Liver (tissue), 9 donors: ENCODE data around the gene THAP3. TPM values are rescaled to one million over a fixed set of nuclear protein-coding genes. Genes with fewer than 3 reads are reported as not detected.

Experiments used
- DNase-seq: peaks from one replicate; pipeline ENCODE4 v3.0.0-alpha.2; 2017; ENCODE audit warnings: low spot score
- H3K27ac ChIP-seq, 2 donors: one replicate each; pipeline ENCODE4 v1.7.0; 2013; ENCODE audit warnings: inconsistent platforms in 2 of 2, low read length in 2 of 2, control low read depth in 1 of 2, low read depth in 1 of 2, mild to moderate bottlenecking in 1 of 2
- H3K27me3 ChIP-seq, 4 donors: one replicate each; pipeline versions ENCODE4 v1.6.1 to v1.7.0; 2013; ENCODE audit warnings: low read length in 3 of 4, inconsistent platforms in 1 of 4, mild to moderate bottlenecking in 1 of 4, moderate library complexity in 1 of 4; ENCODE audit not compliant: control insufficient read depth in 4 of 4, insufficient read depth in 4 of 4
- H3K36me3 ChIP-seq, 4 donors: one replicate each; pipeline versions ENCODE4 v1.6.1 to v1.7.0; 2013; ENCODE audit warnings: low read length in 3 of 4, mild to moderate bottlenecking in 3 of 4, low read depth in 1 of 4, moderate library complexity in 1 of 4; ENCODE audit not compliant: control insufficient read depth in 4 of 4, insufficient read depth in 3 of 4
- H3K4me1 ChIP-seq, 4 donors: one replicate each; pipeline versions ENCODE4 v1.6.1 to v1.7.0; 2013; ENCODE audit warnings: low read length in 3 of 4, mild to moderate bottlenecking in 3 of 4, moderate library complexity in 1 of 4; ENCODE audit not compliant: control insufficient read depth in 4 of 4, insufficient read depth in 4 of 4
- H3K4me3 ChIP-seq, 3 donors: one replicate each; pipeline versions ENCODE4 v1.6.1 to v1.7.0; 2013; ENCODE audit warnings: low read length in 3 of 3, control low read depth in 1 of 3, low read depth in 1 of 3, mild to moderate bottlenecking in 1 of 3
- H3K9ac ChIP-seq, 2 donors: one replicate each; pipeline ENCODE4 v1.7.0; 2013; ENCODE audit warnings: low read length in 2 of 2, mild to moderate bottlenecking in 2 of 2, moderate library complexity in 2 of 2, control low read depth in 1 of 2, low read depth in 1 of 2
- H3K9me3 ChIP-seq, 4 donors: one replicate each; pipeline versions ENCODE4 v1.6.1 to v1.7.0; 2013; ENCODE audit warnings: low read length in 3 of 4; ENCODE audit not compliant: control insufficient read depth in 4 of 4
- FOXA1 ChIP-seq: IDR thresholded peaks from 2 replicates; pipeline ENCODE4 v1.6.1; 2016; ENCODE audit warnings: antibody characterized with exemption
- FOXA2 ChIP-seq: IDR thresholded peaks from 2 replicates; pipeline ENCODE4 v1.6.1; 2016; ENCODE audit warnings: antibody characterized with exemption
- GABPA ChIP-seq, 2 donors: IDR thresholded peaks in 1 of 2; conservative IDR thresholded peaks in 1 of 2; 2 replicates each; pipeline ENCODE4 v1.6.1; 2016; ENCODE audit warnings: antibody characterized with exemption in 2 of 2, mild to moderate bottlenecking in 1 of 2, moderate library complexity in 1 of 2
- HNF4A ChIP-seq, 2 donors: conservative IDR thresholded peaks; 2 replicates each; pipeline ENCODE4 v1.6.1; 2016; ENCODE audit warnings: antibody characterized with exemption in 2 of 2, mild to moderate bottlenecking in 2 of 2
- HNF4G ChIP-seq: IDR thresholded peaks from 2 replicates; pipeline ENCODE4 v1.6.1; 2016; ENCODE audit warnings: antibody characterized with exemption
- JUND ChIP-seq, 2 donors: IDR thresholded peaks; 2 replicates each; pipeline ENCODE4 v1.6.1; 2016; ENCODE audit warnings: antibody characterized with exemption in 2 of 2
- RAD21 ChIP-seq, 2 donors: IDR thresholded peaks; 2 replicates each; pipeline ENCODE4 v1.6.1; 2016; ENCODE audit warnings: antibody characterized with exemption in 2 of 2, mild to moderate bottlenecking in 2 of 2
- RXRA ChIP-seq, 2 donors: IDR thresholded peaks; 2 replicates each; pipeline ENCODE4 v1.6.1; 2017 to 2018; ENCODE audit warnings: antibody characterized with exemption in 2 of 2, mild to moderate bottlenecking in 1 of 2
- SP1 ChIP-seq: IDR thresholded peaks from 2 replicates; pipeline ENCODE4 v1.6.1; 2018; ENCODE audit warnings: antibody characterized with exemption, mild to moderate bottlenecking
- TAF1 ChIP-seq: conservative IDR thresholded peaks from 2 replicates; pipeline ENCODE4 v1.6.1; 2016; ENCODE audit warnings: antibody characterized with exemption, mild to moderate bottlenecking
- YY1 ChIP-seq: IDR thresholded peaks from 2 replicates; pipeline ENCODE4 v1.6.1; 2016; ENCODE audit warnings: antibody characterized with exemption, mild to moderate bottlenecking
- WGBS: extraction: QIAGEN DNeasy Blood & Tissue Kit; methylation state at CpG from one replicate; pipeline ENCODE4 v1.1.7; 2013; 5-methylcytosine and 5-hydroxymethylcytosine counted together
- polyA plus RNA-seq, 2 donors: library from polyadenylated mRNA; stranded (reverse) in 1 of 2; unstranded in 1 of 2; fragments of 200-250 nt in 1 of 2; fragments of >200 nt in 1 of 2; fragmentation: Nextera tagmentation in 1 of 2; extraction: Ambion mirVana in 1 of 2; gene quantifications; one replicate each; pipeline versions ENCODE4 v1.2.1 to v1.2.3, GENCODE V29; 2013 to 2015
- total RNA-seq, 2 donors: library from RNA; depleted of rRNA; stranded (reverse); fragments of >200 nt; gene quantifications; one replicate each; pipeline ENCODE4 v1.2.3, GENCODE V29; 2014
- TF ChIP-seq, protein P1 (sequence below): IDR thresholded peaks from 2 replicates; pipeline ENCODE4 v1.6.1; 2016; ENCODE audit warnings: antibody characterized with exemption, mild to moderate bottlenecking
- TF ChIP-seq, protein P2 (sequence below): IDR thresholded peaks from 2 replicates; pipeline ENCODE4 v1.6.1; 2016; ENCODE audit warnings: antibody characterized with exemption
- TF ChIP-seq, protein P3 (sequence below): IDR thresholded peaks from 2 replicates; pipeline ENCODE4 v1.6.1; 2016; ENCODE audit warnings: antibody characterized with exemption
- TF ChIP-seq, protein P4 (sequence below): IDR thresholded peaks from 2 replicates; pipeline ENCODE4 v1.6.1; 2016; ENCODE audit warnings: antibody characterized with exemption
- TF ChIP-seq, protein P5 (sequence below): fragments of 150-350 bp; IDR thresholded peaks from 2 replicates; pipeline ENCODE4 v1.5.1; 2017; ENCODE audit warnings: improper control_type of control experiment, low read depth, low read length; ENCODE audit not compliant: missing input control
- donor health status: healthy.
- donor health status: healthy.
- donor health status: healthy.
- donor health status: healthy.
- donor health status: healthy.

The THAP3 gene
- total and polyA plus RNA-seq, 4 donors: 7.2 to 10.2 (median 8.6) TPM

DNA sequence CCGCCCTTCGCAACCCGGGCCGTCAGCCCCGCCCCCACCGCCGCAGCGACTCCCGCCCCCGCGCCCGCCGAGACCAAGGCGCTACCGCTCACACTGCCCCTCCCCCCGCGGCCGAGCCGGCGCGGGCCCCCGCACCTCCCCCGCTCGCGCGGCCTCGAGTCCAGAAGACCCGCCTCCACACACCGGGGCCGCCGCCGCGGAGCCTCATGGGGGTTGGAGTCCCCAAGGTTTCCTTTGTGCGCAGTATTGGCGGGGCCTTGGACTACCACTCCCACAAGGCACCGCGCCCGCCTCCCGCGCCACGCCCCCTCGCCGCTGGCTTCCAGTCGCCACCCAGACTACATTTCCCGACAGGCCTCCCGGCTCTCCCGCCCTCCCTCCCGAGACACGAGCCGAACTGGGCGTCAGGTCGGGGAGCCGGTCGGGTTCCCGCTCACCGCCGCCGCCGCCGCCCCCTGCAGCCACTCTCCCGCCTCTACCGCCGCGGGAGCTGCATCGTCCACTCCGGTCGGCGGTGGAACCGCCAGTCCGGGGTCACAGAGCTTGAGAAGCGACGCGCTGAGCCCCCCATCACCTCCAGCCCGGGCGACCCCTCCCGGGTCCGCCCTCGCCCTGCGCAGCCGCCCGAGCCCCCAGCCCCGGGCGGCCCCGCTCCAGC lies 11.2 kb upstream of the THAP3 start, which contains the start of gene PHF13 (continued):
- TF ChIP-seq, protein P1, sequence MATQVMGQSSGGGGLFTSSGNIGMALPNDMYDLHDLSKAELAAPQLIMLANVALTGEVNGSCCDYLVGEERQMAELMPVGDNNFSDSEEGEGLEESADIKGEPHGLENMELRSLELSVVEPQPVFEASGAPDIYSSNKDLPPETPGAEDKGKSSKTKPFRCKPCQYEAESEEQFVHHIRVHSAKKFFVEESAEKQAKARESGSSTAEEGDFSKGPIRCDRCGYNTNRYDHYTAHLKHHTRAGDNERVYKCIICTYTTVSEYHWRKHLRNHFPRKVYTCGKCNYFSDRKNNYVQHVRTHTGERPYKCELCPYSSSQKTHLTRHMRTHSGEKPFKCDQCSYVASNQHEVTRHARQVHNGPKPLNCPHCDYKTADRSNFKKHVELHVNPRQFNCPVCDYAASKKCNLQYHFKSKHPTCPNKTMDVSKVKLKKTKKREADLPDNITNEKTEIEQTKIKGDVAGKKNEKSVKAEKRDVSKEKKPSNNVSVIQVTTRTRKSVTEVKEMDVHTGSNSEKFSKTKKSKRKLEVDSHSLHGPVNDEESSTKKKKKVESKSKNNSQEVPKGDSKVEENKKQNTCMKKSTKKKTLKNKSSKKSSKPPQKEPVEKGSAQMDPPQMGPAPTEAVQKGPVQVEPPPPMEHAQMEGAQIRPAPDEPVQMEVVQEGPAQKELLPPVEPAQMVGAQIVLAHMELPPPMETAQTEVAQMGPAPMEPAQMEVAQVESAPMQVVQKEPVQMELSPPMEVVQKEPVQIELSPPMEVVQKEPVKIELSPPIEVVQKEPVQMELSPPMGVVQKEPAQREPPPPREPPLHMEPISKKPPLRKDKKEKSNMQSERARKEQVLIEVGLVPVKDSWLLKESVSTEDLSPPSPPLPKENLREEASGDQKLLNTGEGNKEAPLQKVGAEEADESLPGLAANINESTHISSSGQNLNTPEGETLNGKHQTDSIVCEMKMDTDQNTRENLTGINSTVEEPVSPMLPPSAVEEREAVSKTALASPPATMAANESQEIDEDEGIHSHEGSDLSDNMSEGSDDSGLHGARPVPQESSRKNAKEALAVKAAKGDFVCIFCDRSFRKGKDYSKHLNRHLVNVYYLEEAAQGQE: peak; percentile 26
- TF ChIP-seq YY1 (peak; percentile 63), FOXA2 (no peak), SP1 (peak; percentile 67), FOXA1 (no peak)
- TF ChIP-seq, protein P2, sequence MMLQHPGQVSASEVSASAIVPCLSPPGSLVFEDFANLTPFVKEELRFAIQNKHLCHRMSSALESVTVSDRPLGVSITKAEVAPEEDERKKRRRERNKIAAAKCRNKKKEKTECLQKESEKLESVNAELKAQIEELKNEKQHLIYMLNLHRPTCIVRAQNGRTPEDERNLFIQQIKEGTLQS: no peak
- TF ChIP-seq, protein P3, sequence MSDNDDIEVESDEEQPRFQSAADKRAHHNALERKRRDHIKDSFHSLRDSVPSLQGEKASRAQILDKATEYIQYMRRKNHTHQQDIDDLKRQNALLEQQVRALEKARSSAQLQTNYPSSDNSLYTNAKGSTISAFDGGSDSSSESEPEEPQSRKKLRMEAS: peak; percentile 44

DNA sequence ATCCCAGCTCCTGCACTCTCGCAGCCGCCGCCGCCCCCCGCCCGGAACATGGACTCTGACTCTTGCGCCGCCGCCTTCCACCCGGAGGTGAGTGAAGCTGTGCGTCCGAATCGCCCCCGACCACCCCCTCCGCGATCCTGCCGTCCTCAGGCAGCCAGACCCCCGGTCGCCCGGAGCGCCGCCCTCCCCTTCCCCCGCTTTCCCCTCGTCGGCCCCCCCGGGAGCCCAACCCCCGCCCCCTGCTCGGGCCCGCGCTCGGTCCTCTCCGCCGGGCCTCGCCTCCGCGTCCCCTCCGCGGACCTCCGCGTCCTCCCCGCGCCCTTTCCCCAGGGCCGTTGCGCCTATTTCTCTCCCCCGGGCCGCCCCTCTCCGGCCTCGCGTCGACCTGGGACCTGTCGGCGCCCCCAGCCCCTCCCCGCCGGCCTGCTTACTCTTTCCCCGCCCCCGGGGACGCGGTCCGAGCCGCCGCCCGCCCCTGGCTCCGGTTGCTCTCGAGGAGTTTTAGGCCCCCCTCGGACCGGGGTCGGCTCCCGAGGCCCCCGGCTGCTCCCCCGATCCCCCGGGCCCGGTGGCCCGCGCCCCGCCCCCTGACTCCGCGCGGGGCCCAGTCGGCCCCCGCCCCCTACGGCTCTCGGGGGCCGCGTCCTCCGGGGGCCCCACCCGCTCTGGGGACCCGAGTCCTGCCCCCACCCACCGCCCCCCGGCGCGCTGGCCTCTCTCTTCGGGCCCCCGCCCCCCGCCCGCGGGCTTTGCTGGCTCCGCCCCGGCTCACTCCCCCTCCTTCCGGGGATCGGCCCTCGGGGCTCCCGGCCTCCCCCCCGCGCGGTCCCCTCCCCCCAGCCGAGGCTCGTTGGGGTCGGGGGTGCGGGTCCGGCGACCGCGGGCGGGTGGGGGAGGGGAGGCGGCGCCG lies 10.4 kb upstream of the THAP3 start:
- H3K36me3 ChIP-seq: peaks cover 0 to 1% (median 0%) of the 10 kb centered on the region in 4 donors
- H3K9ac ChIP-seq: no peak overlapping the region
- H3K27me3 ChIP-seq: no peaks in the 10 kb centered on the region
- H3K9me3 ChIP-seq: no peaks in the 10 kb centered on the region
- DNase-seq: peak; percentile 61
- peak overlapping the region; percentile 59 to 100 (median 78) for H3K4me3 ChIP-seq
- TF ChIP-seq FOXA2 (no peak), YY1 (no peak), HNF4A (conservative IDR thresholded peaks at IDR 0.05) (no peak), HNF4G (no peak), TAF1 (no peak), SP1 (no peak), JUND (IDR thresholded peaks at IDR 0.05) (no peak), RXRA (IDR thresholded peaks at IDR 0.05) (no peak), RAD21 (IDR thresholded peaks at IDR 0.05) (no peak), GABPA (IDR thresholded peaks at IDR 0.05 in 1 of 2, conservative IDR thresholded peaks at IDR 0.05 in 1 of 2) (no peak)
- TF ChIP-seq, protein P4, sequence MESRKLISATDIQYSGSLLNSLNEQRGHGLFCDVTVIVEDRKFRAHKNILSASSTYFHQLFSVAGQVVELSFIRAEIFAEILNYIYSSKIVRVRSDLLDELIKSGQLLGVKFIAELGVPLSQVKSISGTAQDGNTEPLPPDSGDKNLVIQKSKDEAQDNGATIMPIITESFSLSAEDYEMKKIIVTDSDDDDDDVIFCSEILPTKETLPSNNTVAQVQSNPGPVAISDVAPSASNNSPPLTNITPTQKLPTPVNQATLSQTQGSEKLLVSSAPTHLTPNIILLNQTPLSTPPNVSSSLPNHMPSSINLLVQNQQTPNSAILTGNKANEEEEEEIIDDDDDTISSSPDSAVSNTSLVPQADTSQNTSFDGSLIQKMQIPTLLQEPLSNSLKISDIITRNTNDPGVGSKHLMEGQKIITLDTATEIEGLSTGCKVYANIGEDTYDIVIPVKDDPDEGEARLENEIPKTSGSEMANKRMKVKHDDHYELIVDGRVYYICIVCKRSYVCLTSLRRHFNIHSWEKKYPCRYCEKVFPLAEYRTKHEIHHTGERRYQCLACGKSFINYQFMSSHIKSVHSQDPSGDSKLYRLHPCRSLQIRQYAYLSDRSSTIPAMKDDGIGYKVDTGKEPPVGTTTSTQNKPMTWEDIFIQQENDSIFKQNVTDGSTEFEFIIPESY: no peak
- TF ChIP-seq, protein P3: no peak
- TF ChIP-seq, protein P5, sequence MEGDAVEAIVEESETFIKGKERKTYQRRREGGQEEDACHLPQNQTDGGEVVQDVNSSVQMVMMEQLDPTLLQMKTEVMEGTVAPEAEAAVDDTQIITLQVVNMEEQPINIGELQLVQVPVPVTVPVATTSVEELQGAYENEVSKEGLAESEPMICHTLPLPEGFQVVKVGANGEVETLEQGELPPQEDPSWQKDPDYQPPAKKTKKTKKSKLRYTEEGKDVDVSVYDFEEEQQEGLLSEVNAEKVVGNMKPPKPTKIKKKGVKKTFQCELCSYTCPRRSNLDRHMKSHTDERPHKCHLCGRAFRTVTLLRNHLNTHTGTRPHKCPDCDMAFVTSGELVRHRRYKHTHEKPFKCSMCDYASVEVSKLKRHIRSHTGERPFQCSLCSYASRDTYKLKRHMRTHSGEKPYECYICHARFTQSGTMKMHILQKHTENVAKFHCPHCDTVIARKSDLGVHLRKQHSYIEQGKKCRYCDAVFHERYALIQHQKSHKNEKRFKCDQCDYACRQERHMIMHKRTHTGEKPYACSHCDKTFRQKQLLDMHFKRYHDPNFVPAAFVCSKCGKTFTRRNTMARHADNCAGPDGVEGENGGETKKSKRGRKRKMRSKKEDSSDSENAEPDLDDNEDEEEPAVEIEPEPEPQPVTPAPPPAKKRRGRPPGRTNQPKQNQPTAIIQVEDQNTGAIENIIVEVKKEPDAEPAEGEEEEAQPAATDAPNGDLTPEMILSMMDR: no peak
- TF ChIP-seq, protein P2: no peak
- TF ChIP-seq, protein P1: no peak
- H3K27ac ChIP-seq: peak overlapping the region; percentile 83 to 95
- peaks cover 4 to 11% (median 8%) of the 10 kb centered on the region in 4 donors for H3K4me1 ChIP-seq
- WGBS: 1% methylated on average over 115 of the region's 117 CpGs
